Activated CD8-positive, alpha-beta T cell treated with anti-CD3 and anti-CD28 coated beads for 36 hours (primary cell): ENCODE measurements around the gene GOLT1A. TPM values are rescaled to one million over a fixed set of nuclear protein-coding genes. Genes with fewer than 3 reads are reported as not detected.

Experiments
- ATAC-seq: fragments of 200-7000 bp; cut with Tn5 transposase; one replicate; pipeline ENCODE4 v1.10.0; 2021; ENCODE audit warnings: mild to moderate bottlenecking, moderate library complexity
- CTCF ChIA-PET: fragments of 350-600 bp; sonication (Branson Sonifier 250); formaldehyde crosslinking; loops from one replicate; lab custom pipeline; 2021; ENCODE audit warnings: antibody characterized with exemption; lab: Charles Lee
- POLR2A ChIA-PET: fragments of 350-600 bp; sonication (Branson Sonifier 250); formaldehyde crosslinking; loops from one replicate; lab custom pipeline; 2021; ENCODE audit warnings: antibody characterized with exemption; lab: Charles Lee
- DNase-seq: peaks from one replicate; pipeline ENCODE4 v3.0.0-alpha.2; 2020
- H3K27ac Mint-ChIP-seq: one replicate; pipeline ENCODE4 v1.8.0; 2021; ENCODE audit warnings: mild to moderate bottlenecking, mixed read lengths
- H3K27me3 Mint-ChIP-seq: one replicate; pipeline ENCODE4 v1.8.0; 2021; ENCODE audit warnings: mixed read lengths
- H3K36me3 Mint-ChIP-seq: one replicate; pipeline ENCODE4 v1.8.0; 2021; ENCODE audit warnings: low read depth, mixed read lengths
- H3K4me1 Mint-ChIP-seq: one replicate; pipeline ENCODE4 v1.8.0; 2021; ENCODE audit warnings: low read depth, mixed read lengths
- H3K4me3 Mint-ChIP-seq: one replicate; pipeline ENCODE4 v1.8.0; 2021; ENCODE audit warnings: mild to moderate bottlenecking, moderate library complexity, mixed read lengths
- H3K9me3 Mint-ChIP-seq: one replicate; pipeline ENCODE4 v1.8.0; 2021; ENCODE audit warnings: mixed read lengths
- intact Hi-C: fragments of 100-400 bp; cut with micrococcal nuclease; formaldehyde crosslinking; loops from one replicate; pipeline ENCODE4 v1.10.0; 2022
- total RNA-seq, 2 experiments: library from RNA; stranded (reverse); gene quantifications; one replicate each; pipeline ENCODE4 v1.2.3, GENCODE V29; 2021
- TF ChIP-seq, protein P1 (sequence below): fragments of 200-600 bp; IDR thresholded peaks from one replicate; pipeline ENCODE4 v1.8.0; 2022; ENCODE audit warnings: antibody characterized with exemption, mild to moderate bottlenecking

GOLT1A gene
- total RNA-seq, 2 experiments from 2014 or later: not detected

GRCh38 chr1:204201348-204202040 is 12.3 kb downstream of the GOLT1A start:
- H3K27ac Mint-ChIP-seq: no peak overlapping the region
- CTCF ChIA-PET: interaction anchor here (1.3 to 1.9 kb wide), 2 partner anchors 12 to 39 kb away, joined by 4 to 5 read pairs; partner anchors contain the start of gene GOLT1A

DNA sequence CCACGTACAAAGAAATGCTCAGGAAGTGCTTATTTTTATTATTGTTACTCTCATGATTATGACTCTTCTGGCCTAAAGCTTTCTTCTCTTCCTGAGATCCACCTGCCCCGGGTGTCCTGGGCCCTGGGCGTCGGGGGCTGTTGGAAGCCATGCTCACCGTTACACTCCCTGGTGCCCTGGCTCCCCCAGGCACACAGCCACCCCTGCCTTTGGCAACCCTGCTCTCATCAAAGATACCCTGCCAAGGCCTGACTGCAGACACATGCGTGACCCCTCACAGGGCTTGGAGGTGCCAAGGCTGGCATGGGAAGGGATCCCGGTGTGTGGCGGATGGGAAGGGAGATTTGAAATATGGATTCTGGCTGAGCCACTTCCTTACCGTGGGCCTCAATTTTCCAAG is 14.2 kb downstream of the GOLT1A start:
- Mint-ChIP-seq H3K27me3 (peaks cover 5% of the 10 kb centered on the region), H3K9me3 (no peaks in the 10 kb centered on the region), H3K4me1 (peaks cover 11% of the 10 kb centered on the region), H3K27ac (no peak overlapping the region), H3K4me3 (no peak overlapping the region), H3K36me3 (no peaks in the 10 kb centered on the region)
- ATAC-seq: no peak
- TF ChIP-seq, protein P1, sequence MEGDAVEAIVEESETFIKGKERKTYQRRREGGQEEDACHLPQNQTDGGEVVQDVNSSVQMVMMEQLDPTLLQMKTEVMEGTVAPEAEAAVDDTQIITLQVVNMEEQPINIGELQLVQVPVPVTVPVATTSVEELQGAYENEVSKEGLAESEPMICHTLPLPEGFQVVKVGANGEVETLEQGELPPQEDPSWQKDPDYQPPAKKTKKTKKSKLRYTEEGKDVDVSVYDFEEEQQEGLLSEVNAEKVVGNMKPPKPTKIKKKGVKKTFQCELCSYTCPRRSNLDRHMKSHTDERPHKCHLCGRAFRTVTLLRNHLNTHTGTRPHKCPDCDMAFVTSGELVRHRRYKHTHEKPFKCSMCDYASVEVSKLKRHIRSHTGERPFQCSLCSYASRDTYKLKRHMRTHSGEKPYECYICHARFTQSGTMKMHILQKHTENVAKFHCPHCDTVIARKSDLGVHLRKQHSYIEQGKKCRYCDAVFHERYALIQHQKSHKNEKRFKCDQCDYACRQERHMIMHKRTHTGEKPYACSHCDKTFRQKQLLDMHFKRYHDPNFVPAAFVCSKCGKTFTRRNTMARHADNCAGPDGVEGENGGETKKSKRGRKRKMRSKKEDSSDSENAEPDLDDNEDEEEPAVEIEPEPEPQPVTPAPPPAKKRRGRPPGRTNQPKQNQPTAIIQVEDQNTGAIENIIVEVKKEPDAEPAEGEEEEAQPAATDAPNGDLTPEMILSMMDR: no peak
- intact Hi-C loops: no loop called here
- POLR2A ChIA-PET: interaction anchor here (1.0 to 1.3 kb wide), 2 partner anchors 10 to 199 kb away, joined by 3 read pairs; no protein-coding TSS in a partner anchor
- CTCF ChIA-PET: interaction anchor here (1.6 to 2.0 kb wide), 3 partner anchors 37 to 199 kb away, joined by 5 to 12 read pairs (median 5); no protein-coding TSS in a partner anchor
- no peak for DNase-seq

More at GRCh38 chr1:204201348-204202040, 12.3 kb downstream of the GOLT1A start:
- POLR2A ChIA-PET: interaction anchor here (0.7 kb wide), 1 partner anchor 68 kb away, joined by 3 read pairs; no protein-coding TSS in a partner anchor
- H3K9me3 Mint-ChIP-seq: no peaks in the 10 kb centered on the region
- peaks cover 17% of the 10 kb centered on the region for H3K27me3 Mint-ChIP-seq
- TF ChIP-seq, protein P1: no peak
- no peaks in the 10 kb centered on the region for H3K36me3 Mint-ChIP-seq
- no peak overlapping the region for H3K4me3 Mint-ChIP-seq
- DNase-seq (no peak), ATAC-seq (no peak)
- H3K4me1 Mint-ChIP-seq: peaks cover 8% of the 10 kb centered on the region
- intact Hi-C loops: no loop called here

DNA sequence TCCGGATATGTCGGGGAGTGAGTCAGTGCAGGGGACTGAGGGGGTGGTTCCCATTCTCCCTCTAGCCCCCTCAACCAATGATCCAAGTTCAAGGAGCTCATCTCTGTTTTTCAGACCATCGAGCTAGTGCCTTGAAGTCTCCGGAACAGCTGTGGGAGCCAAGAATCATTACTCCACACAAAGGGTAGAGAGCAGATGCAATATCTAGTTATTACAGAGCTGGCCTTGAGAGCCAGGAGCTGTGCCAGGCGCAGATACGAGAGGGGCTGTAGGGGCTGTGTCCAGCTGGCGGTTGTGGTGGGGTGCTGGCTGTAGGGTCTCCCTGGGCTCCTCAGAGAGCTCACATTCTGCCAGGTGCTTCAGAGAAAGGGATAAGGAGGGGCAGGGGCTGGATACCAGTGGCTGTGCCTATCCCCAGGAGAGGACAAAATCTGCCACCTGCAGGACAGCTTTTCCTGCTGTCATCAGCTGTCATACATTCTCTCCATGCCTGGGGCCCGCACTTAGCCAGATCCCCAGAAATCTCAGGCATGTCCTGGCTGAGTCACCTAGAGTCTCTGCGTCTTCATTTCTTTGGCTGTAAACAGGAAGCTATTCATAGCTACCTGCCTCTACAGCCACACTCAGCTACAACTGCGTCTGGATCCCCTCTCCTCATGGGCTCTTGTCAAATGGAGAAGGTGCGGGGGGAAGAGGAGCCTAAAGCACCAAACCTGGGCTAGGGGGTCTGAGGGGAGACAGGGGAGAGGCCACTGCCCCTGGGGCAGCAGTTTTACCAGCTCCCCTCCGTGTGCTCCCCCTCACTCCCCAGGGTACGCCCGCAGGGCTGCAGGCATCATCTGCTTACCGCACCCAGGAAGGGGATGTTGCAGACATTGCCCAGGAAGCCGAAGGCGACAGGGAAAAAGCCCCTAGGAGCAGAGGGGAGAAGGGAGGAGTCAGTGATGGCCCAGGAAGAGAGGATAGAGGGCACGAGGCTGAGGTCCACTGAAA is 15.1 kb downstream of the GOLT1A start:
- Mint-ChIP-seq H3K36me3 (no peaks in the 10 kb centered on the region), H3K27me3 (no peaks in the 10 kb centered on the region), H3K4me3 (no peak overlapping the region), H3K4me1 (peaks cover 15% of the 10 kb centered on the region), H3K27ac (no peak overlapping the region), H3K9me3 (no peaks in the 10 kb centered on the region)
- ChIA-PET CTCF (interaction anchor here (0.9 to 3.7 kb wide), 5 partner anchors 8 to 200 kb away, joined by 3 to 24 read pairs (median 5); partner anchors contain the start of gene GOLT1A), POLR2A (interaction anchor here (1.3 kb wide), 1 partner anchor 200 kb away, joined by 3 read pairs; no protein-coding TSS in a partner anchor)
- TF ChIP-seq, protein P1: no peak
- intact Hi-C loops: no loop called here
- ATAC-seq (peak; percentile 66), DNase-seq (peak; percentile 10)

DNA sequence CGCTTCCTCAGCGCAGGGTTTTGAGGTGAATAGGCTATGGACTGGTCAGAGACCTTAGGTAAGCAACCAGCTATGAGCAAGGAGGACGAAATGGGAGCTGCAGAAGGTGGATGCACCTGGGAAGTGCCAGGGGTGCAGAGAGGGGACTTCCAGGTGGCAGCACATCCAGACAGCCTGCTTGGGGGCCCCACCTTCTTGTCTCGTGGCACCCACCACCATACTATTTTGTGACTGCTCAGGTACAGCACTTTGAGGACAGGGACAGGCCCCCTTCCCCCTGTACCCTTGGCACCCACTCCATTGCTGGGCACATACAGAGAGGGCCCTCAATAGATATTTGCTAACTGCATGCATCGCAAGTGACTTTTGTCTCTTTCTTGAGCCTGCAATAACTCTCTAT is 16.7 kb downstream of the GOLT1A start:
- POLR2A ChIA-PET: no interaction called here
- intact Hi-C loops: no loop called here
- Mint-ChIP-seq H3K9me3 (no peaks in the 10 kb centered on the region), H3K27me3 (peaks cover 8% of the 10 kb centered on the region), H3K36me3 (no peaks in the 10 kb centered on the region), H3K27ac (no peak overlapping the region), H3K4me1 (peaks cover 15% of the 10 kb centered on the region), H3K4me3 (no peak overlapping the region)
- CTCF ChIA-PET: interaction anchor here (3.7 kb wide), 1 partner anchor 10 kb away, joined by 24 read pairs; no protein-coding TSS in a partner anchor
- no peak for DNase-seq
- no peak for ATAC-seq
- TF ChIP-seq, protein P1: no peak
